Stimulated activated CD4-positive, alpha-beta T cell treated with anti-CD3 and anti-CD28 coated beads, Interleukin-12 subunit alpha, Interleukin-12 subunit beta, amount 100 ng/mL, for 24 hours (primary cell): ENCODE results near the gene FANCD2.
A peak's percentile ranks its signal among the peaks of the same experiment; 100 is the strongest.
"Not testable (repeated sequence)": the region's sequence is repeated elsewhere in the genome, so short reads cannot be mapped to it uniquely, and the experiment has no call there.

Experiments
- DNase-seq, 2 experiments: peaks; one replicate each; pipeline ENCODE4 v3.0.0-alpha.2; 2020; ENCODE audit warnings: low read depth in 2 of 2

FANCD2 gene

DNA sequence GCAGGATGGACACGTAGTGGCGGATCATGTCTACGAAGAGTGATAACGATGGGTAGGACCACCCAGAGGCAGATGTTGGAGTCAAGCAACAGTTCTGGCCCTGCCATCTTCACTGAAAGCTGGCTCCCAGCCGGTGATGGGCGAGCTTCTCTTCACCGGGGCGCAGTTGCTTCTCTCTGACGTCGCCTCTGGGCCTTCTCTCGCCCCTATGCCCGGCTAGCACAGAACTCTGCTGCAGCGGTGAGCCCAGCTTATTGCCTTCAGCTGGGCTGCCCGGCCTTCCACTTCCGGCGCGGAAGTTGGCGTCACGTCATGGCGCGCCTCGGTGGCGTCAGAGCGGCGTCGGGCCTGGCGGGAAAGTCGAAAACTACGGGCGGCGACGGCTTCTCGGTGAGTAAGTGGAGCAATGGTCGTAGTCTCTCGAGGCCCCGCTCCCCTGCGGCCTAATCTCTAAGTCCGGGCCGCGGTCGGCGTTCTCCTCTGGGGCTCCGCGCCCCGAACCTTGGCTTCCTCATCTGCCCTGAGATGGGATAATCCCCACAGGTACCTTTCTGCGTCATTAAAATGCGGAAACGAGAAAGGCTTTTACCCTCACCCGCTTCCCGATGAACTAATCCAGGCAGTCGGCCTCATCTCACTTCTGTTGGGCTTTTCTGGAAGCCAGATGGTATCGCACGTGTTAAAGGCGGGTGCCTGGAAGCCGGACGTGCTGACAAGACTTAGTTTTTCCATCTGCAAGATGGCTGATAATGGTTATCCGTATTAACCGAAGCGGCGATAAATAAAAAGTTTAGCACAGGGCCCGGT, at the start of gene FANCD2:
FANCD2 (plus strand) TSS at position 354 of the 807 bp plus-strand sequence. CDS start 2,221 bp downstream, outside the sequence.
- DNase-seq = peak; percentile 88 to 90

DNA sequence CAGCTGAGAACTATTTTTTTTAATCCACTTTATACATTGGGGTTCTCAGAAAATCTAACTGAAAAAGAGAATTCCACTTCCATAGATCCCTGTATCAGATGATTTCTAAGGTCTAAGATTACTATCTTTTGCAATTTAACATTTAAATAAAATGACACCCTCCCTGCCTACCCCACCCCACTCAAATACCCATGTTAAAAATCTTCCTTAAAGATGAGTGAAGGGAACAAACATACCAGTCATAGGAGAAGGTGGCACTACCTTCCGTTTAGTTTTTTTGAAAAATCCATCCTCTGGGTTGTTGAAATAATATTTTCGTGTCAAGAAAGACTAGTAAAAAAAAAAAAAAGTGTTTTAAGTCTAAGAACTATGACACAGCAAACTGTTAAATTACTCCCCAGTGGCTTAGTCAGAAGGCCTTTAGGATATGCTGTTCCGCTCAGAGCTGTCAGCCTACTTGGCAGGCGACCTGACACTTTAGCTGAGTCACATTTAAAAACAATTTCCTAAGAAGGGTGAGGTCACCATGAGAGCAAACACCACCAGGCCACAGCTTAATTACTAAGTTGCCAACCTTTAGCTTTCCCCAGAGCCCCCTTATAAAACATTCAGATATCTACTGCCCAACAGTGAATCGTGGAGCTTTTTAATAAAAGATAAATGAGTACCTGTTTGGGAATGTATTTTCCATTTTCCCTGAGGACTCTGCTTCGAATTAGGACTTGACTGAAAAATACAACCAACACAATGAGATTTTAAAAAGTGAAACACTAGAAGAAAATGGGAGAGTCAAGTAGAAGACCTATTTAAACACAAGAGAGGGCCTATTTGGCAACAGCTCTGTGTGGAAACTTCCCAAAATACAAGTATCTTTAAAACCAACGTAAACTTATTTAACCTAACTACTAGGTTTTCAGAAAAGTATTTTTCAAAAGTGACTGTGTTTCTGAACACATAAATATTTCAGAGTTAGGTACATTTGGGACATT, 49.2 kb upstream of the FANCD2 start:
- DNase-seq = peak in 1 of 2 experiments; percentile 3

DNA sequence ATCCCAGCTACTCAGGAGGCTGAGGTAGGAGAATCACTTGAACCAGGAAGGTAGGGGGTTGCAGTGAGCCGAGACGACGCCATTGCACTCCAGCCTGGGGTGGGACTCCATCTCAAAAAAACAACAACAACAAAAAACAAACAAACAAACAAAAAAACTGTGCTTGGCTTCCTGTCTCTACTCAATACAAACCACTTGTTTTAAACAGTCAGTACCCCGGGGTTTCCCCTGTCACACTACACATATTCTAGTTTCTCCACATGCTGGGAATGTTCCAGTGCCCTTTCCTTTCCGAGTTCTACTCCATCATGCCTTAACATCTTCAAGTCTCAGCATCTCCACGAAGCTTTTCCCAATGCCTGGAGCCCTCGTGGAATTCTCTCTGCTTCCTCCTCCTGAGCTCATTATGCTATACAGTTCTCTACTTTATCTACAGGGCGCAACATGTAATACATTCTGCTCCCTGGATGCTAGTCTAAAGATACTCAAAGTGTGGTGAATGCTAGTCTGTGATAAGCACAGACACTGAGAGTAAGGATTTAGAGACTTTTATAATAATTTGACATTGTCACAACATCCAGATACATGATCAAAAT, 47.4 kb upstream of the FANCD2 start:
- DNase-seq = no peak

DNA sequence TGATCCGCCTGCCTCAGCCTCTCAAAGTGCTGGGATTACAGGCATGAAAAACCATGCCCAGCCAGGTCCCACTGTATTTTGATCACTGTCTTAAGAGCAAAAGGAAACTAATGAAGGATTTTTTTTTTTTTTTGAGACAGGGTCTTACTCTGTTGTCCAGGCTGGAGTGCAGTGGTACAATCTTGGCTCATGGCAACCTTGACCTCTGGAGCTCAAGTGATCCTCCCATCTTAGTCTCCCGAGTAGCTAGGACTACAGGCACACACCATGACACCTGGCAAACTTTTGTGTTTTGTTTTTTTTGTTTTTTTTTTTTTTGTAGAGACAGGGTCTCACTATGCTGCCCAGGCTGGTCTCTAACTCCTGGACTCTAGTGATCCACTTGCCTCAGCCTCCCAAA, 46.0 kb upstream of the FANCD2 start:
- no peak for DNase-seq

DNA sequence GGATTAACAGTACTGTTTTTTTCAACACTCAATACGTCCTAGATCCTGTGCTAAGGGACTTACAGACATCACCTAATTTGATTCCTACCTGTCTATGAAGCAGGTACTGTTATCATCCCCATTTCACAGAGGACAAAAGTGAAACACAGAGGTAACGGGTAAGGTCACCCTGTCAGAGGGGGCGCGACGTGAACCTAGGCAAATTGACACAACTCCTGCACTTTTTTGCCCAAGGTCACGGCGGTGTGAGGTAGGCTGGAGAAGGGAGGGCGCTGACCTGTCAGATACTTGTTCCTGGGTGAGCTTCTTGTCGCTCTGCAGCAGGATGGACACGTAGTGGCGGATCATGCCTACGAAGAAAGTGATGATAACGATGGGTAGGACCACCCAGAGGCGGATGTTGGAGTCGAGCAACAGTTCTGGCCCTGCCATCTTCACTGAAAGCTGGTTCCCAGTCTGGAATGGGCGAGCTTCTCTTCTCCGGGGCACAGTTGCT, 40.0 kb upstream of the FANCD2 start:
- DNase-seq = no peak

DNA sequence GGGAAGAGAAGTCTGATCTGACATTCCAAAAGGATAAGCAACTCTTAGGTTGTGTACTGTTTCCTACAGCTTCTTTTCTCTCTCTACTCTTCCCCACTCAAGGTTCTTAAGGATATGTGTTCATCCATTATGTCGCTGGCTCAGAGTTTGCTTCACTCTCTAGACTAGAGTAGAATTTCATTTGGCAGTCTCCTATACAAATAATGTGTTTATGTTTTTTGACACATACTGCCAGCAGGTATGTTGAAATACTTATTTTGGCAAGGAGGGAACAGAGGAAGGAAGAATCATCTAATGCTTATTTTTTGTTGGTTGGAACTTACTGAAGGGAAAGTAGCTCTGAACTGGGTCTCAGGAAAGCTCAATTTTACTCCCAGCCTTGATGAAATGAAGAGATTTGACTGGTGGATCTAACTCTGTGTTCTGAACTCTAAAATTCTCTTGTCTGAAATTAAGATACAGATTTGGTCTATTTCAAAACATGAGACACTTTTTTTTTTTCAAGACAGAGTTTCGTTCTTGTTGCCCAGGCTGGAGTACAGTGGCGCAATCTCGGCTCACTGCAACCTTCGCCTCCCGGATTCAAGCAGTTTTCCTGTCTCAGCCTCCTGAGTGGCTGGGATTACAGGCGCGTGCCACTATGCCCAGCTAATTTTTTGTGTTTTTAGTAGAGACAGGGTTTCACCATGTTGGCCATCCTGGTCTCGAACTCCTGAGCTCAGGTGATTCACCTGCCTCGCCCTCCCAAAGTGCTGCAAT, 32.0 kb upstream of the FANCD2 start:
- DNase-seq = no peak

DNA sequence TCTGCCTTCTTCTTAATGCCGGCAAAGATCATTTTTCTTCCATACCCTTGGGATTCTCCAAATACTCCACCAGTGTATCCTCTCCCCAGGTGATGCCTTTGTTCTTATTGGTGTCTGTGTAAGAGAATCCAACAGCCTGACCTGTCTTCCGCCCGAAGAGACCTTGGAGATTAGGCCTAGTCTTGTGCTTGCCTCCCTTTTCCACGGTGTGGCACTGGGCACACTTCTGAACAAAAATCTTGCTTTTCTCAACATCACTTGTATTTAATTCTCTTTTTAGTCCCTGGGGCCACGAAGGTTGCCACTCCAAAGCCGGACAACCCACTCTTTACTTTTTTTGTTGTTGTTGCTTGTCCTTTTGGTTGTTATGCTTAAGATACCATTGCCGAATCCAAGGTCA, 25.6 kb upstream of the FANCD2 start:
- DNase-seq = no peak

DNA sequence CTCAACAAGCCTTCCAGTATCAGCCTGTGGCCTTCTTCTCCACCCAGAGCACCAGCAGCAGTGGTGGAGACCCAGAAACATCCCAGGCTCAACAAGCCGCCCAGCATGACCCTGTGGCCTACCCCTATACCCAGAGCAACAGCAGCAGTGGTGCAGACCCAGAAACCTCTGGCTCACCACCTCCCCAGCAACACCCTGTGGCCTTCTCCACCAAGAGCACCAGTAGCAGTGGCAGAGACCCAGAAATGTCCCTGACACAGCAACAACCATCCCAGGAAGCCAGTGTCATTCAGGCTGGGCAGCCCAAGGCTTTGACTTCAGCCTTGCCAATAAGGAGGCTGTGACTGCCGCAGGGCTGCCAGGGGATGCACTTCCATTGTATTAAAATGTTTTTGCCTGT, 23.3 kb upstream of the FANCD2 start:
- no peak for DNase-seq

DNA sequence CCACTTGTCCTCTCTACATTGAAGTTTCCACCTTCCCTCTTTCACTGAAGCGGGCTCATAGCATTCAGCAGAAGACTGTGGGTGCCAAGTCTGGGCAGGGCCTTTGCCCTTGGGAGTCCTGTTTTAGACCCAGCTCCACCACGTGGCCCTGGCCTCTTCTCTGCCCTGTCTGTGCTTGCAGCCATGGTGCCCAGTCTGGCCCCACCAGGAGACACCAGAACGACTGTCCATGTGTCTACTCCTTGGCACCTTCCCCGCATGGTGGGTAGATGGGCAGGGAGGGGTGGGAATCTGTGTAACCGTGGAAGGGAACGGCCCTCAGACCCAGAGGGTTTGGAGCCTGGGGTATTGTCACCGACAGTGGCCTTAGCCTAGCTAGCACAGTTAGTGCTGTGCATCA, 21.7 kb upstream of the FANCD2 start:
- DNase-seq = no peak

DNA sequence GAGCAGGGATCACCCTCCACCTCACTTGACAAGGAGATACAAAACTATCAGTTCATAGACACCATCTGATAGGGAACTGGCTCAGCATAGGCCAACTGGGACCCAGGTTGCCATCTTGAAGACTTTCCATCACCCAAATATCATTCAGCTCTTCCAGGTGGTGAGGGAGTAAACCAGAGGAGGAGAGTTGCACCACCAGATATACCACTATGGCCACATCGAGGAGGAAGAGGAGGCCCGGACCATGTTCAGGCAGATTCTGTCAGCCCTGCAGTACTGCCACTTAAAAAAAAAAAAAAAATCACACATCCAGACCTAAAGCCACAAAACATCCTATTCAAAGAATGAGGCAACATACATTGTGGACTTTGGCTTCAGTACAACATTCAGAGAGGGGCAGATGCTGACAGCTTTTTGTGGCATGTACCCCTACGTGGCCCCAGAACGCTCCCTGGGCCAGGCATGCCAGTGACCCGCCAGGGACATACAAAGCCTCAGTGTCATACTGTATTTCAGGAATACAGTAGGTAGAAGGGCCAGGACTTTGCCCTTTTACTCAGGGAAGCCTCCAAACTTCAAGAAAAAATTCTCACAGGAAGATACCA, 21.2 kb upstream of the FANCD2 start:
- no peak for DNase-seq

DNA sequence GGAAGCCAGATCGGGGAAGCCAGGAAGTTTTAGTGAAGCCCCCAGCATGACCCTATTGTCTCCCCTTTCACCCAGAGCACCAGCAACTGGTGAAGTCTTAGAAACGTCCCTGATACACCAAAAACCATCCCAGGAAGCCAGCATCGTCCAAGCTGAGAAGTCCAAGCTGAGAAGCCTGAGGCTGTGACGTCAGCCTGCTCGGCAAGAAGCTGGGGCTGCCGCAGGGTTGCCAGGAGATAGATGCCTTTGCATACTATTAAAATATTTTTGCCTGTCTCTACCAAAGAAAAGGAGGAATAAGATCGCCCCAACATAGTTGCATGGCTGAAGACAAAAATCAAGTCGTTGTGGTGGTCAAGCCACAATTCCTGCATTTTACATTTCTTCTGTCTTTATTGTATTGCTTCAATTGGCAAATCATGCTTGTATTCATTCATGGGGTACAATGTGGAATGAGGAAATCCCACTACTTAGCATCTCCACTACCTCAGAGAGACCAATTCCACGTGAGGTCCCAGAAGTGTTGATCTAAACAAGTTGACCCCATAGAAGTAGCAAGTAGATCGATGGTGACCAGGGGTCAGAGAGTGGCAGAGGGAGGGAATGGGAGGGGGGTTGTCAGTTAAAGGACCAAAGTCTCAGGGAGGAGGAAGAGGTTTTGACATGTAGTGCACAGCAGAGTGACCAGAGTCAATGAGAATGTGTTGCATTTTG, 20.0 kb upstream of the FANCD2 start:
- DNase-seq = no peak

DNA sequence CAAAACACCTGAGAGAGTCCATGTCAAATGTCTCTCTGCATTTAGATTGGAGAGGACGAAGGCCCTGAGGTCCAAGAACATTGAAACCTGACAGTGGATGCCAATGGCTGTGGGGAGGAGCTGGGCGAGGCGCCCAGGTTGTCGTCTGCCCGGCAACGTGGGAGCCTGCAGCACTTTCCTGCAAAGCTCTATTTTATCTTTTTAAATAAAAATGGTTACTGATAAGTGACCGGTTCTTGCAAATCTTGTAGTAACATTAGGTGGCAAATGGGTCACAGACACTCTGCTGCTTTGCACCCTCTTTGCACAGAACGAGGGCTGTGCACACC, 19.5 kb upstream of the FANCD2 start:
- no peak for DNase-seq

DNA sequence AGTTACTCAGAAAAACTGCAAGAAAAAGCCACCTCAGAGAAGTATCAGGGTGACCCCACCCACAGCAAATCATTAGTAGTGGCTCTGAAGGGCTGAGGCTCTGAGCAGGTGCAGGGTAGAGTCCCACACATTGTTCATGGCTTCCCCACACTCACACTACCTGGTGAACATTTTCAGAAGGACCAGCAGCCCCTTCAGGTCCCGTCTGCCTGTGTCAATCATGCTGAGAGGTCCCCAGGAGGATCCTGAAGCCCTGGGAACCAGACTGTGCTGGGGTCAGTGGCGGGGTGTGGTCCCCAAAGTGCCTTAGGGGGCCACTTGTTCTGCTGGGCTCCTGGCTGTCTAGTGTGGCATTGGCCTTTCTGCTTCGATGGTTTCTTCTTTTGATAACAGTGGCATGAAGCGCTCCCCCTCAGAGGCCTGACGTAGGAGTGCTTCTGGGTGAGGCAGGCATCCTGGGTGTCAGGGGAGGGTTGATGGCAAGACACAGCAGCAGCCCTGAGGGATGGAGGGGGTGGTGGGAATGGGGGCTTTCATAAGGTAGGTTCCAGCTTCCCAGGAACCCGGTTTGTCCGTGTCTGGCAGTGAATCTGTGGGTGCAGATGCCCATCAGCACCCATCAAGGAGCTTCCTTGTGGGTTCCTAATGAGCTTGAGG, 19.0 kb upstream of the FANCD2 start:
- DNase-seq = no peak

DNA sequence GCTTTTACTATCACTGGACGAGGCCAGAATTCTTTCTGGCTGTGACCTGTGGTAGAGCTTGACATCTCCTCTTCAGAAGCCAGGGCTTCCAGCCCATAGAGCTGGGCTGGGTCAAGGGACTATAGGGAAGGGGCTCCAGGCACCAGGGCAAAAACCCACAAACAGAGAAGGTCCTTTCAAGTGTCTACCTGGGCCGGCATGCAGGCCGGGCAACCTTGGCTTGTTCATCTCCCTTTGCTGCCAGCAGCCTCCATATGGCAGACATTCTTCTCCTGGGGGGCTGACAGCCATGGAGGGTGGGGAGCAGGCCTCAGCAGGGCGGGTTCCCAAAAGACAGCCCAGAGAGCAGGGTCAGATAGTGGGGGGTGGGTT, 18.0 kb upstream of the FANCD2 start:
- DNase-seq = not testable (repeated sequence)

DNA sequence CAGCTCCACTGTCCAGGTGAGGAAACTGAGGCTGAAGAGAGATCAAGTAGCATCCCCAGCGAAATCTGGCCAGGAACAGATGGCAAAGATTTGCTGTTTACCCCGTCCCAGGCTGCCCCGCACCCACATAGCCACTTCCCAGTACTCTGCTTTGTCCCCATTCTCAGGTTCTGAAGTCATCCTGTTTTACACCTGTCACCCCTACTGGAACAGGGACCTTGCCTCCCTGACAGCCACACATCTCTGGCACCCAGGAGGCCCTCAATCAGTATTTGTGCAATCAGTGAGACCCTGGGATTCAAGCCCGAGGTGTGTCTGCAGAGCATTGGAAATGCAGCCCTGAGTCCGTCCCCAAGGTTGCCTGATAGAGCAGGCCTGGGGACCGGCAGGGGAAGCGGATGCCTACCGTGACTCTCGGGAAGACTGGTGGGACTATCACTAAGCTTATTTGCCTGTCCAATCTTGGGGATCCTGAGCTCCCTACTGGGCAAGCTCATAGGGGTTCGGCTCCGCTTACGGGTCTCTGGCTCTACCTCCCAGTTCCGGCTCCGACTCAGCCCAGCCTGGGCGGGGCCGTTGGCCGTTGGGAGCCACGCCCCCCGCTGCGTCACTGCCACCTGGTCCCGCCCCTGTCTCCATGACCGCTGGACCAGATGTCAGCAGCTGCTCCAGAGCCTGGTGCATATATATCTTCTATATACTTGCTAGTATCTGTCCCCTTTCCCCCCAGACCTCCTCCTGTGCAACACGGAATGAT, 17.5 kb upstream of the FANCD2 start:
- peak; percentile 55 to 67 for DNase-seq

DNA sequence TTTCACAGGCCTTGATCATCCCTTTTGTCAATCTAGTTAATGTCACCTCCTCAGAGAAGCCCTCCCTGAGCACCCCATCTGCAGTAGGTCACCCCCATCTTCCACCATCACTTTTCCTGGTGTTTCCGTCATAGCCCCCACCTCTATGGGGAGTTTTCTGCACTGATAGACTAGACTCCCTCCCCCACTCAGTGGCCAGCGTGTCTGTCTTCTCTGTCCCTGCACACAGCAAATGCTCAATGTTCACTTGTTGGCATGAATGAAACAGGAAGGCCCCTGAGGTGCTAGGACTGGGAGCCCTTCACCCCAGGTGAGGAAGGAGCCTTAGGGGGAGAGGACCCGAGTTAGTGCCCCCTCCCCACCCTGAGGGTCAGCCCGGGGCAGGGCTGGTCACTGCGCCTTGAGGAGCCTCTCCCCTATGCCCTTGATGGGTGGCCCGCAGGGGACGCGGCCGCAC, 15.8 kb upstream of the FANCD2 start:
- no peak for DNase-seq

DNA sequence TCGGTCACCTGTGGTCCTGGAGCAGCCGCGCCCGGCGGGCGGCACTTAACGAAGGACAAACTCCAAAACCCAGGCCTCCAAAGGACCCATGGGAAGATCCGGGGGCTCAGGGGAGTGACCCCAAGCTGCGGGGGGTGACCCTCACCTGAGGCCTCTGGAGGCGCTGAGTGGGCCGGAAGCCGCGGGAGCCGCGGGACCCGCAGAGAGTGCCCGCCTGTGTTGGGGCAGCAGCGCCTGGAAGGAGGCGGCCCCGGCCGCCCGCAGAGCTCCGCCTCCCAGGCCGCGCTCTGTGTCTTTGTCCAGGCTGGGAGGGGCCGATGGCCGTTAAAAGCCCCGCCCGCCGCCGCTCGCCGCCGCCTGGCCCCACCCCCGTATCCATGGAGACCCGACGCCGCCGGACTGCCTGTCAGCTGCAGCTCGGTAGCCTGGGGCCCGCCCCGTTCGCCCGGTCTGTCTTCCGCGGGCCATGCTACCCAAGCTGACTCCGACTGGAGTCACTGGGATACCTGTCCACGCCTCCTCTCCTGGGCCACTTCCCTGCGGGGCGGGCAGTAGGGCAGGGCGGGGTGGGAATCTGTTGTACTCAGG, 15.3 kb upstream of the FANCD2 start:
- peak; percentile 57 to 87 for DNase-seq

DNA sequence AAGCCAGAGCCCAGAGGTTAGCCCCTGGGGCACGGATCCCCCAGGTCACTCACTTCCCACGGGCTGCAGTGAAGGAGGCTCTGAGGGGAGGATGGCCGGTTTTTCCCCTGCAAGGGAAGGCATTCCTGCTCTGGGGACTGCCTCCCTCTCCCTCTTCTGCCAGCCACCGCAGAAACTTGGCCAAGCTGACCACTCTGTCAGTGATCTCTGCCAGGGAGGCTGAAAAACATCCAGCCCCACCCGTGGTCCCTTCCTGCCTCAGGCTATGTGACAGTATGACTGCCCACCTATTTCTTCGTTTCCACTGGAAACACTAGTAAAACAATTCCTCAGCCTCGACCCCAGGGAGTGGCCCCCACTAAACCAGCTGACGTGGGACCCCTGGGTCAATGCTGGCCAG, 14.6 kb upstream of the FANCD2 start:
- no peak for DNase-seq

DNA sequence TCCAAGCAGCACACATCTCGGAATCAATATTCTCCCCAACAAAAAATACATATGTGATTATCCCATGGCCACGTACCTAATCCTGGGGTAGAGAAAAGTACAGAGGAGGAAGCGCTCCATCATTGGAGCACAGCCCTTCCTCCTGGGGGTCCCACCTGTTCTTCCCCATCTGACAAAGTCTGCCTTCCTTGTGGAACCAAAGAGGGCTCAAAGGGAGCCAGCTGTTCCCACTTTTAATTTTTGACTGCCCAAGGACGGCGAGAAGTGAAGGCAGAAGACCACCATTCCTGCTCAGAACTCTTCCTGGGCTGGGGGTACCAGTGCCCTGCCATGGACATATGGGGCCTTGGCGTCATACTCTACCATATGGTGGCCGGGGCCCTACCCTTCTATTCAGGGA, 14.1 kb upstream of the FANCD2 start:
- no peak for DNase-seq
